T-helper 2 cell treated with Interferon-gamma antibody and Interleukin-4, amounts not matched to agents 100 ng/mL and 5 ng/mL, for 36 hours (primary cell): ENCODE results near the gene TENT4B. TPM values are rescaled to one million over a fixed set of nuclear protein-coding genes. Genes with fewer than 3 reads are reported as not detected.

Source experiments
- intact Hi-C: fragments of 100-400 bp; cut with micrococcal nuclease; formaldehyde crosslinking; loops from one replicate; pipeline ENCODE4 v1.15.1; 2023
- total RNA-seq: library from RNA; stranded (reverse); gene quantifications from 2 replicates; pipeline ENCODE4 v1.2.3, GENCODE V29; 2022

TENT4B gene
- total RNA-seq, 1 donor from 2014 or later = 17.2 TPM

- intact Hi-C loops = no loop called here
Observed at GRCh38 chr16:50252874-50253513, 99.9 kb downstream of the TENT4B start.

- intact Hi-C loops = no loop called here
Observed at GRCh38 chr16:50253514-50253910, 100.4 kb downstream of the TENT4B start.

DNA sequence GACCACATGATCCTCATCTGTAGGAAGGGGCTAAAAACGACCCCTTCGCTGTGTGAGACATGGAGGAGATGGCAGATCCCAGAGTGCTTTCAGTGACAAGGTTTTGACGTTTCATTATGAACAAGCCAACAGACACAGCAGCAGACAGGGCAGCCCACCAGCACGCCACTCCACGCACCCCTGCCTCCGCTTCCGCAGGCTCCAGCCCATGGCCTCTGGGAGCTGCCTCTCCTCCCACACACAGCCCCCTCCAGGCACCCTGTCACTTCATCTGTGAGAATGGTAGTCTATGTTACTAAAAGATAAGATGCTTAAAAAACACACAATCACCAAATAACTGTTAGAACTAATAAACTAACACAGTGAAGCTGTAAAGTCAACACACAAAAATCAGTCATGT is 101.0 kb downstream of the TENT4B start:
- intact Hi-C loops = no loop called here

DNA sequence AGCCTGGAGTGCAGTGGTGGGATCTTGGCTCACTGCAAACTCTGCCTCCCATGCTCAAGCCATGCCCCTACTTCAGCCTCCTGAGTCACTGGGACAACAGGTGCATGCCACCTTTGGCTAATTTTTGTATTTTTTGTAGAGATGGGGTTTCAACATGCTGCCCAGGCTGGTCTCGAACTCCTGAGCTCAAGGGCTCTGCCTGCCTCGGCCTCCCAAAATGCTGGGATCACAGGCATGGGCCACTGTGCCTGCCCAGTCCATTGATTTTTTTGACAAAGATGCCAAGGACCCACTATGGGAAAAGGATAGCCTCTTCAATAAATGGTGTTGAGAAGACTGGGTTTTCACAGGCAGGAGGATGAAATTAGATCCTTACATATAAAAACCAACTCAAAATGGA is 102.4 kb downstream of the TENT4B start:
- intact Hi-C loops = no loop called here

DNA sequence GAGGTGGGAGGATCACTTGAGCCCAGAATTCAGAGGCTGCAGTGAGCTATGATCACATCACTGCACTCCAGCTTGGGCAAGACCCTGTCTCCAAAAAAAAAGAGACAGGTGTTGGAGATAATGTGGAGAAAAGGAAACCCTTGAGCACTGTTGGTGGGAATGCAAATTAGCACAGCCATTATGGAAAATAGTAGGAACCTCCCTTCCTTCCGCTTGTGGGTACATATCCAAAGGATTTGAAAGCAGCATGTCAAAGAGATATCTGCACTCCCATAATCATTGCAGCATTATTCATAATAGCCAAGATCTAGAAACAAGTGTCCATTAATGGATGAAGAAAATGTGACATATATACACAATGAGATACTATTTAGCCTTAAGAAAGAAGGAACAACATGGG is 103.5 kb downstream of the TENT4B start:
- intact Hi-C loops = no loop called here

DNA sequence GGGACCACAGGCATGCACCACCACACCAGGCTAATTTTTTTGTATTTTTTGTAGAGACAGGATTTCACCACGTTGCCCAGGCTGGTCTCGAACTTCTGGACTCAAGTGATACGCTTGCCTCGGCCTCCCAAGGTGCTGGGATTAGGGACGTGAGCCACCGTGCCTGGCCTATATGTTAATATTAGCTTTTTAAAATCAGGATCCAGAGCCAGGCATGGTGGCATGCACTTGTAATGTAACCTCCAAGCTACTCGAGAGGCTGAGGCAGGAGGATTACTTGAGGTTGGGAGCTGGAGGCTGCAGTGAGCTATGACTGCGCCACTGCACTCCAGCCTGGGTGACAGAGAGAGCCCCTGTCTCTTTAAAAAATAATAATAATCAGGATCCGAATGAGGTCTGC is 104.8 kb downstream of the TENT4B start:
- intact Hi-C loops = no loop called here

- intact Hi-C loops = no loop called here
Observed at GRCh38 chr16:50259334-50260205, 106.5 kb downstream of the TENT4B start.

DNA sequence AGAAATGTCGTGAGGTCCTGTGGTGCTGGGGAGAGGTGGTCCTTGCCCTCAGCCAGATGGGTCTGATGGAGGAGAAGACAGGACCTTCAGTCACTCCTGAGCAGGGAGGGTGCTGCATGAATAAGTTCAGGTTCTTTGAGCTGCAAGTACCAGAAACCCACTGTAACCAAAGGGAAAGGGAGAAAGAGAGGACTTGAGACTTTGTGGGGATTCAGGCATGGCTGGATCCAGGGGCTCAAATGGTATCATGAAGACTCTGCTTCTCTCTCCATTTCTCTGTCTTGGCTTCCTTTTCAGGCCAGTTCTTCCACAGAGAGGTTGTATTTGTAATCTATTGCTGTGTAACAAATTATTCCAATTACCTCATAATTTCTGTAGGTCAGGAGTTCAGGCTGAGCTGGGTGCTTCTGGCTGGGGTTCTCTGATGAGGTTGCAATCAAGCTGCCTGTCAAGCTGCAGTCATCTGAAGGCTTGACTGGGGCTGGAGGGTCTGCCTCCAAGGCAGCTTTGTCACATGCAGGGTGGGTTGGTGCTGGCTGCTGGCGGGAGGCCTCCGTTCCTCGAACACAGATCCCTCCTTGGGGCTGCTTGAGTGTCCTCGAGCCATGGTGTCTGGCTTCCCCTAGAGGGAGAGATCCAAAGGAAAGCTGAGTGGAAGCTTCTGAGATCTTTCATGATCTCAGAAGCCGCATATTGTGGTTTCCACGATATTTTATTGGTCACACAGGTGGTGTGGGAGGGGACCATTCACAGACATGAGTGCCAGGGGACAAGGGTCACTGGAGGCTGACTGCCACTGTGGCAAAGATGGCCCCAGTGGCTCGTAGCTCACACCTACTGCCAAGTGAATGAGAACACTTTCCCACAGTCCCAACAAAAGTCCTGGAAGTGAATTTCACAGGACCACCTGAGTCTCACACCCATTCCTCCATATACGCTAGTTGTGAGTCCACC is 107.4 kb downstream of the TENT4B start:
- intact Hi-C loops = no loop called here

GRCh38 chr16:50261160-50261706 is 108.1 kb downstream of the TENT4B start:
- intact Hi-C loops = no loop called here

DNA sequence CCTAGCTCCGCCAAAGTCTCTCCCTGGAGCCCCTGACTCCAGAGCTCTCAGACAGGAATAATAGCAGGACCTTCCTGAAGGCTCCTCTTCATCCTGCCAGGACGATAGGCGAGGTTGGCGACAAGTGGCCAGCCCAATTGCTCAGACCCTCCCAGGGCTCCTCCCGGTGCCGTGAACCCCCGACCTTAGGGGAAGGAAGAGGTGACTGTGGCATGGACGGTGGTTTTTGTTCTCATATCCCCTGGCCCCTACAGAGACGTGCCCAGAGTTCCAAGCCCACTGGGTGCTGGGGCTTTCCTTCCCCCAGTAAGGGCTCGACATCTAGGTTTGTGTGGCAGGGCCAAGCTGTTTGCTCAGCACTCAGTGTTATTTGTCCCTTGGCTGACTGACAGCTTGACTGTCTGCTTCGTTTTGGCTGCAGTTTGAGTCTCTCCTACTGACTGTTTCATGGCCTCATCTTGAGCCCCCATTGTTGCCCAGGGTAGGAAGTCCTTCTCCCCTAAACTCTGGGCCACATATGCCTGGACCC is 108.7 kb downstream of the TENT4B start:
- intact Hi-C loops = no loop called here

DNA sequence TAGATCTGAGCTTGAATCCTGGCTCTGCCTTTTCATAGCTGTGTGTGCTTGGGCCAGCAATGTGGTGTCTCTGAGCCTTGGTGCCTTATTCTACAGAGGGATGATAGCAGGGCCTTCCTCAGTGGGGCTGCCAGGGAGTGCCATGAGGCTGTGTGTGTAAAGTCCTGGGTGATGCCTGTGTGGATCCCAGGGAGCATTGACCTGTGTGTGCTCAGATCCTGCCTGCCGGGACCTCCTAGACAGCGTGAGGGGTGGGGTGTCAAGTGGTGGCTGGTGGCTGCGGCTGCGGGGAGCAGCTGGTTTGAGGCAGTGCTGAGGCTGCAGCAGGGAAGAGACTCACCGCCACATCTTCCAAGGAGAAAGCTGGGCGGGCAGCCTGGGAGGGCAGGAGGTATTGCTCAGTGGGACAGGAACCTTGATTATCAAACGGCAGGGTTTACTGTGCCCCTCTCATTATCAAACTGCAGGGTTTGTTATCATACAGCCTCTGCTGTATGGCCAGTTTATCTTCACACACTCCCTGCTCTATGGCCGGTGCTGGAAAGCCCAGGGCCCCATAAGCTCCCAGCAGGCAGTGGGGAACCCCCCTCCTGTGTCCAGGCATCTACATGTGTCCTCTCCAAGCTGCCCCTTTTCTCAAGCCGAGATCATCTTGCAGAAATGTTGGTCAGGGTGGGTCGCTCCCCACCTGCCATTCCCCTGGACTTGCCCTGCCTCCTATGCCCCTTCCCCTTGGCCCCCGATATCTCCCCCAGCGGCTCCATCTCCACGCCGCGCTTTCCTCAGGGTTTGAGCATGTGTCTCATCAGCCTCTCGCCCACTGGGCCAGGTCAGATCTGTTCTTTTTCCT is 110.2 kb downstream of the TENT4B start:
- intact Hi-C loops = no loop called here

GRCh38 chr16:50263940-50264929 is 111.1 kb downstream of the TENT4B start:
- intact Hi-C loops = loop anchor here (2.0 kb wide), 1 partner anchor 15 kb away; no protein-coding TSS in a partner anchor

DNA sequence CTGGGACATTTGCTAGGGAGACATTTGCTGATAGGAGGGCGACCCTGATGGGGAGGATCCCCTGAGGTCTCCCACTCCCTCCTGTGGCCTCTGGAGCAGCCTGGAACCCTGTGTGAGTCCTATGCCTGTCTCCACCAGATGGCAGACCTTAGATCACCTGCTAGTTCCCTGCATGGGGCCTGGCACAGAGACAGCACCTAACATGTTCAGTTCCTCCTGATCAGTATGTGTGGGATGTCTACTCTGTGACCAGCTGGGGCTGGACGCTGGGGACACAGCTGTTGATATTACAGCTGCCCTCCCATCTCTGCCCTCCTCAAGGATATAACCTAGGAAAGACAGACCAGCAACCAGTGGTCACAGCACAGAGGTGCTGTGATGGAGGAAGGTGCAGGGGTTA is 112.2 kb downstream of the TENT4B start:
- intact Hi-C loops = loop anchor here (2.0 to 5.0 kb wide), 6 partner anchors 14 to 477 kb away; partner anchors contain the start of genes BRD7, CNEP1R1, CYLD and SNX20

DNA sequence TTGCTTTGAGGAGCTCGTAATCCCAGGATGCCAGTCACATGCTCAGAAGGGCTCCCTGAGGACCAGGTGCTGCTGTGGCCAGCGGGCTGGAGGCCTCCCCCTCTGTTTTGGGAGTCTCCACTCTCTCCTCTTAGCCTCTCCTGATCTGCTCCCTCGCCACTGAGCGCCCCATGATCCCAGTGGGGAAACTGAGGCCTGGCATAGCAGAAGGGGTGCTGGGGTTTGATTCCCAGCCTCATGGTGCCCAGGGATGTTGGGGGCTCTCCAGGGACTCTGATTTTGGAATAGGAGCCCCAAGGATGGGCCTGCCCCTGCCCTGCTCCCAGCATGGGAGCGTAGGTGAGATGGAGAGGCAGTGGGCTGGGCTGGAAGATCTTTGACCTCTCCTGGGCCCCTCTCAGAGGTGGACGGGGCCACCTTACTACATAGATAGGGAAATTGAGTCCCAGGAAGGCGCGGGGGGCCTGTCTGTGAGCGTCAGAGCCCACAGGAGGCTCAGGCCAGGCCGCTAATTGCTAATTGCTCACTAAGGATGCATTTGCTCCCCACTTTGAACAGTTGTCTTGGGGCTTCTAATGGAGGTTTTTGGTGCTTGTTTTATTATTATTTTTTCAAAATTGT is 112.7 kb downstream of the TENT4B start:
- intact Hi-C loops = loop anchor here (1.0 to 5.0 kb wide), 11 partner anchors 8 to 476 kb away; partner anchors contain the start of genes BRD7, CNEP1R1, CYLD and SNX20

GRCh38 chr16:50266337-50267091 is 113.4 kb downstream of the TENT4B start, which contains the start of gene ADCY7:
ADCY7 (plus strand) TSS chr16:50266551; CDS start chr16:50288180, 21,629 bp downstream.
- intact Hi-C loops = loop anchor here (1.0 to 5.0 kb wide), 10 partner anchors 8 to 476 kb away; partner anchors contain the start of genes BRD7, CNEP1R1, CYLD and SNX20

GRCh38 chr16:50267151-50267631 is 114.1 kb downstream of the TENT4B start:
- intact Hi-C loops = loop anchor here (2.0 to 5.0 kb wide), 8 partner anchors 22 to 475 kb away; partner anchors contain the start of genes BRD7, CNEP1R1, CYLD and SNX20

GRCh38 chr16:50267651-50268050 is 114.5 kb downstream of the TENT4B start:
- intact Hi-C loops = loop anchor here (2.0 to 5.0 kb wide), 8 partner anchors 23 to 475 kb away; partner anchors contain the start of genes BRD7, CNEP1R1, CYLD and SNX20
